Activated naive CD8-positive, alpha-beta T cell treated with anti-CD3 and anti-CD28 coated beads, Interleukin-2, amount 10 ng/mL, durations not matched to agents 7 days and 5 days (primary cell): ENCODE measurements around the gene PSME1. TPM values are rescaled to one million over a fixed set of nuclear protein-coding genes. Genes with fewer than 3 reads are reported as not detected.
"Not testable (repeated sequence)": the region's sequence is repeated elsewhere in the genome, so short reads cannot be mapped to it uniquely, and the experiment has no call there.

Source experiments
- ATAC-seq: fragments of 150-1000 bp; cut with Tn5 transposase; one replicate; pipeline ENCODE4 v1.10.0; 2021; ENCODE audit warnings: low read depth, moderate library complexity
- POLR2A ChIA-PET: fragments of 350-600 bp; sonication (Branson Sonifier 250); formaldehyde crosslinking; loops from one replicate; lab custom pipeline; 2021; ENCODE audit warnings: antibody characterized with exemption; lab: Charles Lee
- DNase-seq: peaks from one replicate; pipeline ENCODE4 v3.0.0; 2021
- H3K27ac Mint-ChIP-seq: one replicate; pipeline ENCODE4 v1.8.0; 2022; ENCODE audit warnings: mild to moderate bottlenecking, mixed read lengths
- H3K27me3 Mint-ChIP-seq: one replicate; pipeline ENCODE4 v1.8.0; 2022; ENCODE audit warnings: mild to moderate bottlenecking, moderate library complexity, mixed read lengths
- H3K36me3 Mint-ChIP-seq: one replicate; pipeline ENCODE4 v1.8.0; 2021; ENCODE audit warnings: mild to moderate bottlenecking, mixed read lengths
- H3K4me1 Mint-ChIP-seq: one replicate; pipeline ENCODE4 v1.8.0; 2021; ENCODE audit warnings: mixed read lengths
- H3K4me3 Mint-ChIP-seq: one replicate; pipeline ENCODE4 v1.8.0; 2022; ENCODE audit warnings: mild to moderate bottlenecking, moderate library complexity, mixed read lengths
- H3K9me3 Mint-ChIP-seq: one replicate; pipeline ENCODE4 v1.8.0; 2021; ENCODE audit warnings: mixed read lengths
- total RNA-seq, 2 experiments: library from RNA; stranded (reverse); gene quantifications; one replicate each; pipeline ENCODE4 v1.2.3, GENCODE V29; 2021

Gene PSME1
- total RNA-seq, 2 experiments from 2014 or later = 430 to 443 TPM

DNA sequence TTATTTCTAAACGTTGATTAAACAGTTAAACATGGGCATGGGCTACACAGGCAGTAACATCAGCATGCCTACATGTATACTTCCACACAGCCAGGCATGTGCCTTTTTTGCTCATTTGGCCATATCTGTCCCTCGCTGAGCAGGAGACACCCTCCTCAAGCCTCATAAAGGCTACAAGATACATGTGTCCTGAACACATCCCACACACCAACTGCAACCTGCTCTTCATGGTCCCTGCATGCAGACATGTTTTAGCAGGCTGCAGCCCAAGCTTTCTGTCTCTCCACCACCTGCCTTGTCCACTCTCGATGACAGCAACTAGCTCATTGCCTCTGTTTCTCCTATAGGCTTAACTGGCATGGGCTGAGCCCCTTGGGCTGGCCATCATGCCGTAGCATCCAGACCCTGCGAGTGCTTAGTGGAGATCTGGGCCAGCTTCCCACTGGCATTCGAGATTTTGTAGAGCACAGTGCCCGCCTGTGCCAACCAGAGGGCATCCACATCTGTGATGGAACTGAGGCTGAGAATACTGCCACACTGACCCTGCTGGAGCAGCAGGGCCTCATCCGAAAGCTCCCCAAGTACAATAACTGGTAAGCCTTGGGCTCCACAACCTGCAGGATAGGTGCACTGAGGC is 39.3 kb upstream of the PSME1 start:
- POLR2A ChIA-PET = interaction anchor here (0.7 to 7.5 kb wide), 7 partner anchors 11 to 230 kb away, joined by 3 to 116 read pairs (median 37); partner anchors contain the start of genes DCAF11, NRL, PSME2 and RNF31
- no peaks in the 10 kb centered on the region for H3K9me3 Mint-ChIP-seq

DNA sequence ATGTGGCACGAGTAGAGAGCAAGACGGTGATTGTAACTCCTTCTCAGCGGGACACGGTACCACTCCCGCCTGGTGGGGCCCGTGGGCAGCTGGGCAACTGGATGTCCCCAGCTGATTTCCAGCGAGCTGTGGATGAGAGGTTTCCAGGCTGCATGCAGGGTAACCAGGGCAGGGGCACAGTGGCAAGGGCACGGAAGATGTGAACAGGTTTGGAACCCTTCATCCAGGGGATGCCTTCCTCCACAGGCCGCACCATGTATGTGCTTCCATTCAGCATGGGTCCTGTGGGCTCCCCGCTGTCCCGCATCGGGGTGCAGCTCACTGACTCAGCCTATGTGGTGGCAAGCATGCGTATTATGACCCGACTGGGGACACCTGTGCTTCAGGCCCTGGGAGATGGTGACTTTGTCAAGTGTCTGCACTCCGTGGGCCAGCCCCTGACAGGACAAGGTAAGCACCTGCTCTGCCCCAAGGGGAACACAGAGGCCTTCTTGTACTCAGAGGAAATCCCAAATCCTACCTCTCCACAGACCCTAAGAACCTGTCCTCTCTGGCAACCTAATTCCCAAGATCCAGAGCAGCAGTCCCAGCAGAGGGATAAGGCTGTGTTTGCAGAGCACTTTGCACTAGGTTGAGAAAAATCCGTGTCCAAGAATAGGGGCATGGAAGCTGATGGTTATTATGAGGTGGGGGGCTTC is 37.6 kb upstream of the PSME1 start:
- Mint-ChIP-seq H3K36me3 (peaks cover 41% of the 10 kb centered on the region), H3K4me3 (no peak overlapping the region), H3K27me3 (no peaks in the 10 kb centered on the region), H3K4me1 (peaks cover 17% of the 10 kb centered on the region), H3K9me3 (no peaks in the 10 kb centered on the region), H3K27ac (no peak overlapping the region)
- POLR2A ChIA-PET = interaction anchor here (0.8 to 2.3 kb wide), 2 partner anchors 16 to 17 kb away, joined by 3 to 8 read pairs; partner anchors contain the start of genes DCAF11 and NRL
- no peak for ATAC-seq
- DNase-seq = no peak

More for the DNA sequence above, 39.3 kb upstream of the PSME1 start:
- H3K27ac Mint-ChIP-seq = peak overlapping the region; percentile 70
- H3K27me3 Mint-ChIP-seq = no peaks in the 10 kb centered on the region
- peaks cover 26% of the 10 kb centered on the region for H3K4me1 Mint-ChIP-seq
- DNase-seq (no peak), ATAC-seq (no peak)
- H3K36me3 Mint-ChIP-seq = peaks cover 31% of the 10 kb centered on the region
- peak overlapping the region; percentile 44 for H3K4me3 Mint-ChIP-seq

DNA sequence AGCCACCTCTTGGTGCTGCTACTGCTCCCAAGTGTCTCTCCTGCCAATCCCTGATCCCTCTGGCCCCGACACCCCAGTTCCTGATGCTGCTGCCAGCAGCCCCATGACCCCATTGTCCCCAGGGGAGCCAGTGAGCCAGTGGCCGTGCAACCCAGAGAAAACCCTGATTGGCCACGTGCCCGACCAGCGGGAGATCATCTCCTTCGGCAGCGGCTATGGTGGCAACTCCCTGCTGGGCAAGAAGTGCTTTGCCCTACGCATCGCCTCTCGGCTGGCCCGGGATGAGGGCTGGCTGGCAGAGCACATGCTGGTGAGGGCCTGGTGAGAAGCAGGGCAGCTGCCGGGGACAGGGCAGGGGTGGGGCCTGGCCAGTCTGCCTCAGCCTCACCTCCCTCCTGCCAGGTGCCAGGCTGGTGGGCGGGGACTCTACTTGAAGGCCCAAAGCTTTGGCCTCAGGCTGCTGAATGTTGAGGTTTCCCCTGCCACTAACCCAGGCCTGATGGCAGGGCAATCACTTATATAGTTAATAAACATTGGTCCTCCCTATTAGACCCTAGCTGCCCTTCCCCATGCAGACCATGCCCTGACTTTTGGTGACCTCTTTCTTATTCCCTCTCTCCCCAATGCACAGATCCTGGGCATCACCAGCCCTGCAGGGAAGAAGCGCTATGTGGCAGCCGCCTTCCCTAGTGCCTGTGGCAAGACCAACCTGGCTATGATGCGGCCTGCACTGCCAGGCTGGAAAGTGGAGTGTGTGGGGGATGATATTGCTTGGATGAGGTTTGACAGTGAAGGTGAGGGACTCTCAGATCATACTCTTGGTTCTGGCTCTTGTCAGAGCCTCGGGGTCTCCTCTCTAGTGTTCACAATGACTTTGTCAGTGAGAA is 36.8 kb upstream of the PSME1 start:
- Mint-ChIP-seq H3K27ac (no peak overlapping the region), H3K4me3 (no peak overlapping the region), H3K4me1 (peaks cover 13% of the 10 kb centered on the region), H3K9me3 (no peaks in the 10 kb centered on the region), H3K36me3 (peaks cover 49% of the 10 kb centered on the region), H3K27me3 (no peaks in the 10 kb centered on the region)
- POLR2A ChIA-PET = interaction anchor here (2.3 kb wide), 1 partner anchor 15 kb away, joined by 8 read pairs; the partner anchor contains the start of genes DCAF11 and NRL
- no peak for ATAC-seq
- no peak for DNase-seq

DNA sequence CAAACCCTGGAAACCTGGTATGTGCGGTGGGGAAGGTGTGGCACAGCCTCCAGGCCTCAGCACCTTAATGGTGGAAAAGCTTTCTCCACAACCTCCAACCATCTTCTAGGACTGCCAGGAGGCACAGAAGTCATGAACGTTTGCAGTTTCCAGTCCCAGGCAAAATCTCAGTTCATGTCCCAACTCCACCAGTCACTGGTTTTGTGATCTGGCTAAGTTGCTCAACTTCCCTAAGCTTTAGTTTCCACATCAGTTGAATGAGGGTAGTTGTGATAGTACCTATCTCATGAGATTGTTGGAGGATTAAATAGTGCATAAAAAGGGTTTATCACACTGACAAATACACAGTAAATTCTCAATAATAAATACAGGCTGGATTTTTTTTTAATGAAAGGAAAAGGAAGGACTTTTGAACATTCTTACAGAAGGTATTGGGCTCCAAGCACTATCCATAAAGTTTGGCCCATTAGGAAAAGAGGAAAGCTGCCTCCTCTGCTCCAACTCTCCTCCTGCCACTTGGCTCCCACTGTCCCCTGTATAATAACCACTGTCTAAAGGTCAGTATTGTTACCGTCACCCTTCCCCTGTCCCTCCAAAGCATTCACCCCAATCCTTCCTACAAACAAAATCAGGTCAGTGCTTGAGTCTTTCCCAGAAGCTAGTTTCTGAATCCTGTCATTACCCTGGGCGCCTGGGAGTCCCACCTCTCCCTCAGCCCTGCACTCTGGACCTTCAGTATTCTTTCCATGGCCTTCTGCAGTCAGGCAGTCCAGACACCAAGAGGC is 35.6 kb upstream of the PSME1 start:
- POLR2A ChIA-PET = interaction anchor here (1.1 kb wide), 1 partner anchor 48 kb away, joined by 3 read pairs; the partner anchor contains the start of gene CARMIL3
- no peaks in the 10 kb centered on the region for H3K27me3 Mint-ChIP-seq
- no peak overlapping the region for H3K4me3 Mint-ChIP-seq
- no peaks in the 10 kb centered on the region for H3K9me3 Mint-ChIP-seq
- peaks cover 53% of the 10 kb centered on the region for H3K36me3 Mint-ChIP-seq
- peaks cover 11% of the 10 kb centered on the region for H3K4me1 Mint-ChIP-seq
- H3K27ac Mint-ChIP-seq = peak overlapping the region; percentile 44
- no peak for ATAC-seq
- no peak for DNase-seq

DNA sequence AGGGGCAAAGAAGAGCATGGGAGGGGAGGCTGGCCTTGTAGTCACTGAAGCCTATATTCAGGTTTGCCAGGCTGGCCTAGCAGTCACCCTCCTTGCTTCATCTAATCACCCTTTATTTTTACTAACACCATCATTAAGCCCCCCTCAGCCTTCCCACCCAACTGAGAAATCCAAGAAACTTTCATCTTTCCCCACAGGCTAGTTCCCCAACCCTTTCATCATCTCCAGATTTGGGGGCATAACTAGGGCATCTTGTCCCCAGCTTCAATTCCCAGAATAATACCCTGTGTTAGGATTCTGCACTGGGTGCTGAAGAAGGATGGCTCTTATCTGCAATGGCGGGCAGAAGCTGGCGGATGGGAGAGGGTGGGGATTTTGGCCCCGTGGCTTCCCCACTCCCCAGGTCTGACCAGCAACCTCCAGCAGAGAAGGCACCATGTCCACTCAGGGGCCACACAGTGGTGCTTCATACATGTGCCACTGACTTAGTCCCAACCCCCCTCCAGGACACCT is 35.0 kb upstream of the PSME1 start:
- DNase-seq (no peak), ATAC-seq (no peak)
- Mint-ChIP-seq H3K4me3 (no peak overlapping the region), H3K36me3 (peaks cover 49% of the 10 kb centered on the region), H3K27me3 (no peaks in the 10 kb centered on the region), H3K4me1 (peaks cover 10% of the 10 kb centered on the region), H3K27ac (peak overlapping the region; percentile 44), H3K9me3 (no peaks in the 10 kb centered on the region)
- POLR2A ChIA-PET = interaction anchor here (1.1 kb wide), 1 partner anchor 49 kb away, joined by 3 read pairs; the partner anchor contains the start of gene CARMIL3

DNA sequence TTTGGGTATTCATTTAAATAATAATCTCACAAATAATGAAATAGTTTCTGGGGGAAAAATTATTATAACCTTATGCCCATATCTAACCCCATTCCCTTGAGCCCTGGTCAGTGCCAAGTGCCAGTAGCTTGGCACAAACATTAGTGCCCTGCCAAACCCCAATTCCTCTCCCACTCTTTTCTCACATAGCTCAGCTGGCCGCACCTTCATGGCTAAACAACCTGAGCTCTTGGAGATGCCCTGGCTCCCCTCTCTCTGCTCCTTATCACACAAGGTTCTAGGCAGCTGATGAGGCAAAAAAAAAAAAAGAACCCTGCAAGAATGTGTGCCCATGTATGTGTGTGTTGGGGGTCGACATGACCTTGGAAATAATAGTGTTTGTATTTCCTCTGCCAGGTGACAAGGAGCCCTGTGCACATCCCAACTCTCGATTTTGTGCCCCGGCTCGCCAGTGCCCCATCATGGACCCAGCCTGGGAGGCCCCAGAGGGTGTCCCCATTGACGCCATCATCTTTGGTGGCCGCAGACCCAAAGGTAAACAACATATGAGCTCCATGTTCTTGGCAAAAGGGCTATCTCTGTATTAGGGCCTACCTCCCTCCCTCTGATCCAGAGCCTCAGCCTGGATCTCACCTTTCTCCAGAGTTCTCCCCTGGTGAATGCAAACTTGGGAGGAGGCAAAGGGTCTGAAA is 33.5 kb upstream of the PSME1 start:
- ATAC-seq (no peak), DNase-seq (no peak)
- Mint-ChIP-seq H3K36me3 (peaks cover 41% of the 10 kb centered on the region), H3K9me3 (no peaks in the 10 kb centered on the region), H3K4me1 (peaks cover 13% of the 10 kb centered on the region), H3K27ac (peak overlapping the region; percentile 46), H3K27me3 (no peaks in the 10 kb centered on the region), H3K4me3 (no peak overlapping the region)
- POLR2A ChIA-PET = interaction anchor here (1.0 to 1.7 kb wide), 2 partner anchors 9 to 33 kb away, joined by 4 to 7 read pairs; no protein-coding TSS in a partner anchor

DNA sequence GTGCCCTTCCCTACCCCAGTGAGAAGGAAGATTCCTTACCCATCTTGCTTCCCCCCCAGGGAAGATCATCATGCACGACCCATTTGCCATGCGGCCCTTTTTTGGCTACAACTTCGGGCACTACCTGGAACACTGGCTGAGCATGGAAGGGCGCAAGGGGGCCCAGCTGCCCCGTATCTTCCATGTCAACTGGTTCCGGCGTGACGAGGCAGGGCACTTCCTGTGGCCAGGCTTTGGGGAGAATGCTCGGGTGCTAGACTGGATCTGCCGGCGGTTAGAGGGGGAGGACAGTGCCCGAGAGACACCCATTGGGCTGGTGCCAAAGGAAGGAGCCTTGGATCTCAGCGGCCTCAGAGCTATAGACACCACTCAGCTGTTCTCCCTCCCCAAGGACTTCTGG is 32.5 kb upstream of the PSME1 start:
- Mint-ChIP-seq H3K9me3 (no peaks in the 10 kb centered on the region), H3K4me3 (no peak overlapping the region), H3K27me3 (no peaks in the 10 kb centered on the region), H3K4me1 (peaks cover 18% of the 10 kb centered on the region), H3K27ac (no peak overlapping the region), H3K36me3 (peaks cover 41% of the 10 kb centered on the region)
- DNase-seq = no peak
- ATAC-seq = no peak
- POLR2A ChIA-PET = interaction anchor here (0.9 to 1.7 kb wide), 3 partner anchors 8 to 11 kb away, joined by 3 to 7 read pairs (median 6); no protein-coding TSS in a partner anchor

DNA sequence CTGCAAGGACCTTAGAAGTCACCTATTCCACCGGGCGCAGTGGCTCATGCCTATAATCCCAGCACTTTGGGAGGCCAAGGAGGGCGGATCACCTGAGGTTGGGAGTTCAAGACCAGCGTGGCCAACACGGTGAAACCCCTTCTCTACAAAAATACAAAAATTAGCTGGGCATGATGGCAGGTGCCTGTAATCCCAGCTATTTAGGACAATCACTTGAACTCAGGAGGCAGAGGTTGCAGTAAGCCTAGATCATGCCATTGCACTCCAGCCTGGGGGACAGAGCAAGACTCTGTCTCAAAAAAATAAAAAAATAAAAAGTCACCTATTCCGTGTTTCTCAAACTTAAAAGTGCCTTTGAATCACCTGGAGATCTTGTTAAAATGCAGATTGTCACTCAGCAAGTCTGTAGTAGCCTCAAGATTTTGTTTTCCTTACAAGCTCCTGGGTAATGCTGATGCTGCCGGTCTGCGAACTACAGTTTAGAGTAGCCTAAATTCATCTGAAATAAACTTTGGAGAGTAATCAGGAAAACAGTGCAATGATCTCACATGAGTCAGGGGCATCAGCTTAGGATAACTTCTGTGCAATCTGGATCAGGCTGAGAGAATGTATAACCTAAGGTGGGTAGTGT is 30.3 kb upstream of the PSME1 start:
- POLR2A ChIA-PET = interaction anchor here (1.2 to 7.0 kb wide), 3 partner anchors 12 to 30 kb away, joined by 4 to 116 read pairs (median 4); partner anchors contain the start of genes PCK2 and PSME1
- H3K27ac Mint-ChIP-seq = peak overlapping the region; percentile 37
- H3K4me3 Mint-ChIP-seq, H3K27me3 Mint-ChIP-seq, DNase-seq, H3K9me3 Mint-ChIP-seq, ATAC-seq: not testable (repeated sequence)
- H3K4me1 Mint-ChIP-seq = peaks cover 30% of the 10 kb centered on the region
- H3K36me3 Mint-ChIP-seq = peaks cover 32% of the 10 kb centered on the region

DNA sequence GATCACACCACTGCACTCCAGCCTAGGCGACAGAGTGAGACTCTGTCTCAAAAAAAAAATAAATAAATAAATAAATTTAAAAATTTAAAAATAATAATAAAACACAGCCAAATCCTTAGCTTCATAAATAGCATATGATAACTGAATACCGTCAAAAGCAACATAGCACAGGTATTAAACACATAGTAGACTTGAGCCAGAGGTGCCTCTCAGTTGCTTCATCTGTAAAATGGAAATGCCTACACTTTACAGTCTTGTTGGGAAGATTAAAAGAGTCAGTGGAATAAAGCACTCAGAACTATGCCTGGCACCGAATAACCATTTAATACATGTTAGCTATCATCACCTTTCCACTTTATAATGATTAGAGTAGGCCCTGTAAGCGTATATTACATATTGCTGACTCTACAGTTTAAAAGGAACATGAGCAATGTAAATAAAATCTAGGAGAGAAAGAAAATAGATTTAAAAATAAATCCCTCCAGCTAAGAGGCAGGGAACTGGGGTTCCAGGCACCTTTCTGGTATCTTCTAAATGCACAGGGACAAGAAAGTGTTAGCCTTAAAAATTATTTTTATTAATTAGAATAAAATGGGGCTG is 29.2 kb upstream of the PSME1 start:
- POLR2A ChIA-PET = interaction anchor here (1.2 to 7.0 kb wide), 5 partner anchors 13 to 54 kb away, joined by 3 to 116 read pairs (median 8); partner anchors contain the start of genes EMC9, IRF9 and PCK2
- Mint-ChIP-seq H3K27ac (peak overlapping the region; percentile 13), H3K9me3 (no peaks in the 10 kb centered on the region), H3K27me3 (no peaks in the 10 kb centered on the region), H3K4me3 (no peak overlapping the region), H3K4me1 (peaks cover 32% of the 10 kb centered on the region), H3K36me3 (peaks cover 30% of the 10 kb centered on the region)
- no peak for DNase-seq
- ATAC-seq = no peak

DNA sequence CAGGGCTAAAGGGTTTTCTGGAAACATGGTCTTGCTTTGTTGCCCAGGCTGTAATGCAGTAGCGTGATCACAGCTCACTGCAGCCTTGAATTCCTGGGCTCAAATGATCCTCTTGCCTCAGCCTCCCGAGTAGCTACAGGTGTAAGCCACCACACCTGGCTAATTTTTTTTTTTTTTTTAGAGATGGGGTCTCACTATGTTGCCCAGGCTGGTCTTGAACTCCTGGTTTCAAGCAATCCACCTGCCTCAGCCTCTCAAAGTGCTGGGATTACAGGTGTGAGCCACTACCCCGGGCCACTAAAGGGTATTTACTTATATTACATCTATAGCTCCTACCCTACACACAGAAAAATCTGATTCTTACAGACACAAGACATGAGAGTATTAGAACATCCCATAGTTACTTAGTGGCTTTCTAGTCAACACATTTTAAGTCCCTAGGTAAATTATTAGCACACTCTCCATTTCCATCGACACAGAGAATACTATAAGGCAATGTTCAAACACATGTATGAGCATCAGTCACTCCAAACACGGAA is 27.6 kb upstream of the PSME1 start:
- Mint-ChIP-seq H3K36me3 (peaks cover 18% of the 10 kb centered on the region), H3K27me3 (no peaks in the 10 kb centered on the region), H3K4me3 (peak overlapping the region; percentile 60), H3K9me3 (no peaks in the 10 kb centered on the region), H3K4me1 (peaks cover 31% of the 10 kb centered on the region), H3K27ac (peak overlapping the region; percentile 96)
- POLR2A ChIA-PET = interaction anchor here (0.6 to 7.0 kb wide), 11 partner anchors 15 to 87 kb away, joined by 3 to 116 read pairs (median 11); partner anchors contain the start of genes EMC9, IRF9, PCK2 and PSME1
- ATAC-seq (peak; percentile 35), DNase-seq (no peak)
